GM19438 (cell line): Measurements from ENCODE around the gene ZNF618.
"Not testable (repeated sequence)": the region's sequence is repeated elsewhere in the genome, so short reads cannot be mapped to it uniquely, and the experiment has no call there.

ENCODE experiments used
- ATAC-seq: cut with Tn5 transposase; IDR thresholded peaks from one replicate; pipeline ENCODE4 v1.9.1; 2021; ENCODE audit warnings: low read depth; ENCODE audit not compliant: unreplicated experiment

ZNF618 gene

GRCh38 chr9:114033397-114034103 is 157.4 kb downstream of the ZNF618 start:
- no peak for ATAC-seq

- no peak for ATAC-seq
Measured at GRCh38 chr9:114034196-114034595, 158.1 kb downstream of the ZNF618 start.

- no peak for ATAC-seq
Measured at GRCh38 chr9:114034661-114035062, 158.6 kb downstream of the ZNF618 start.

GRCh38 chr9:114035221-114035844 is 159.2 kb downstream of the ZNF618 start:
- ATAC-seq, result no peak

- no peak for ATAC-seq
Measured at GRCh38 chr9:114035845-114036801, 160.0 kb downstream of the ZNF618 start.

GRCh38 chr9:114037249-114037648 is 161.1 kb downstream of the ZNF618 start:
- no peak for ATAC-seq

GRCh38 chr9:114037961-114038723 is 162.0 kb downstream of the ZNF618 start:
- ATAC-seq, result no peak

- no peak for ATAC-seq
Measured at GRCh38 chr9:114038724-114039313, 162.7 kb downstream of the ZNF618 start.

- ATAC-seq, result no peak
Measured at GRCh38 chr9:114039484-114039883, 163.4 kb downstream of the ZNF618 start.

GRCh38 chr9:114043660-114044059 is 167.6 kb downstream of the ZNF618 start:
- ATAC-seq, result not testable (repeated sequence)

- no peak for ATAC-seq
Measured at GRCh38 chr9:114046237-114046755, 170.2 kb downstream of the ZNF618 start.

- ATAC-seq, result no peak
Measured at GRCh38 chr9:114046875-114047274, 170.8 kb downstream of the ZNF618 start.

GRCh38 chr9:114047717-114048116 is 171.6 kb downstream of the ZNF618 start:
- ATAC-seq, result no peak

GRCh38 chr9:114048533-114049415 is 172.7 kb downstream of the ZNF618 start:
- no peak for ATAC-seq

- ATAC-seq, result no peak
Measured at GRCh38 chr9:114049441-114050225, 173.5 kb downstream of the ZNF618 start.

GRCh38 chr9:114050226-114050568 is 174.1 kb downstream of the ZNF618 start:
- no peak for ATAC-seq

- no peak for ATAC-seq
Measured at GRCh38 chr9:114050646-114051045, 174.5 kb downstream of the ZNF618 start.

GRCh38 chr9:114051281-114051680 is 175.2 kb downstream of the ZNF618 start:
- no peak for ATAC-seq
